SK-N-MC (cell line): Measurements from ENCODE around the gene PACS1.
"Not testable (repeated sequence)": the region's sequence is repeated elsewhere in the genome, so short reads cannot be mapped to it uniquely, and the experiment has no call there.

ENCODE experiments used
- DNase-seq: peaks from one replicate; pipeline ENCODE4 v3.0.0-alpha.2; 2011; ENCODE audit warnings: low read depth, low spot score
- H3K27ac ChIP-seq: fragments of 200-600 bp; sonication (generic); 2 replicates; pipeline ENCODE4 v1.5.1; 2016; ENCODE audit warnings: mixed run types
- H3K36me3 ChIP-seq: fragments of 200-600 bp; sonication (generic); 2 replicates; pipeline ENCODE4 v1.6.1; 2017; ENCODE audit warnings: antibody characterized with exemption, low read length, mixed read lengths; ENCODE audit not compliant: insufficient read depth
- H3K4me3 ChIP-seq: fragments of 200-600 bp; sonication (generic); 2 replicates; pipeline ENCODE4 v1.5.1; 2016
- H3K9ac ChIP-seq: fragments of 200-600 bp; sonication (generic); 2 replicates; pipeline ENCODE4 v1.8.0; 2017; ENCODE audit warnings: mixed run types, mixed read lengths; ENCODE audit not compliant: insufficient read length
- H3K9me3 ChIP-seq: fragments of 200-600 bp; sonication (generic); 2 replicates; pipeline ENCODE4 v1.6.1; 2017; ENCODE audit warnings: low read depth, mild to moderate bottlenecking, antibody characterized with exemption, low read length, moderate library complexity, mixed read lengths
- EZH2 ChIP-seq: fragments of 200-600 bp; sonication (generic); IDR thresholded peaks from one replicate; pipeline ENCODE4 v1.6.1; 2017; ENCODE audit warnings: antibody characterized with exemption
- FOXP2 ChIP-seq: optimal IDR thresholded peaks from 2 replicates; pipeline ENCODE3; 2011; ENCODE audit warnings: mild to moderate bottlenecking, moderate library complexity; ENCODE audit not compliant: insufficient read depth; ENCODE audit errors: extremely low read length, control extremely low read depth
- POLR2AphosphoS5 ChIP-seq: IDR thresholded peaks from 2 replicates; pipeline ENCODE4 v1.6.1; 2012; ENCODE audit warnings: mild to moderate bottlenecking, low read depth, low read length, borderline replicate concordance

PACS1 gene

GRCh38 chr11:66272596-66272995 is 202.5 kb downstream of the PACS1 start:
- TF ChIP-seq FOXP2, result no peak
- no peak for TF ChIP-seq POLR2AphosphoS5

GRCh38 chr11:66274219-66274618 is 204.1 kb downstream of the PACS1 start:
- peaks cover 36% of the 10 kb centered on the region for H3K36me3 ChIP-seq

More at GRCh38 chr11:66272596-66272995, 202.5 kb downstream of the PACS1 start:
- Histone ChIP-seq H3K27ac (no peak overlapping the region), H3K9me3 (no peaks in the 10 kb centered on the region), H3K4me3 (no peak overlapping the region), H3K9ac (no peak overlapping the region), H3K36me3 (peaks cover 36% of the 10 kb centered on the region)
- DNase-seq, result no peak

DNA sequence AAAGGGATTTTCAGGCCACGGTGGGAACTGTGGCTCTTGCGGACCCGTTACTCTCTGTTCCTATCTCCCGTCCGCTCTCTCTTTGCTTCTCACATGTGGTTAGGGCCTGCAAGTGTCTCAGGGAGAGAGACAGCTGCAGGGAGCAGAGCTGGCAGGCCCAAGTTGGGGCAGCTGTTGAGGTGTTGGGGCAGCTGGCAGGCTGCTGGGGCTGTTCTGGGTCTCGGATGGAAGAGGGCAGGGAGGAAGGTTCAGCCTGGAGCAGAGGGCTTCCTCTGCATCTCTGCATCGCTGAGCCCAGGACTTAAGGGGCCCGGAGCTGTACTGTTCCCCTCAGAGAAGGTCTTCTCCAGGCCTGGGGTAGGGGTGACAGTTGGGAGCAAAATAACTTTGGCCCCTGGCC is 205.3 kb downstream of the PACS1 start:
- Histone ChIP-seq H3K36me3 (peaks cover 36% of the 10 kb centered on the region), H3K9ac (no peak overlapping the region), H3K9me3 (no peaks in the 10 kb centered on the region), H3K4me3 (no peak overlapping the region), H3K27ac (no peak overlapping the region)
- TF ChIP-seq EZH2 (no peak), FOXP2 (no peak), POLR2AphosphoS5 (no peak)
- DNase-seq, result no peak

More at GRCh38 chr11:66274219-66274618, 204.1 kb downstream of the PACS1 start:
- DNase-seq, result no peak
- Histone ChIP-seq H3K27ac (no peak overlapping the region), H3K9me3 (no peaks in the 10 kb centered on the region), H3K4me3 (no peak overlapping the region), H3K9ac (no peak overlapping the region)
- TF ChIP-seq EZH2 (no peak), POLR2AphosphoS5 (no peak), FOXP2 (no peak)

DNA sequence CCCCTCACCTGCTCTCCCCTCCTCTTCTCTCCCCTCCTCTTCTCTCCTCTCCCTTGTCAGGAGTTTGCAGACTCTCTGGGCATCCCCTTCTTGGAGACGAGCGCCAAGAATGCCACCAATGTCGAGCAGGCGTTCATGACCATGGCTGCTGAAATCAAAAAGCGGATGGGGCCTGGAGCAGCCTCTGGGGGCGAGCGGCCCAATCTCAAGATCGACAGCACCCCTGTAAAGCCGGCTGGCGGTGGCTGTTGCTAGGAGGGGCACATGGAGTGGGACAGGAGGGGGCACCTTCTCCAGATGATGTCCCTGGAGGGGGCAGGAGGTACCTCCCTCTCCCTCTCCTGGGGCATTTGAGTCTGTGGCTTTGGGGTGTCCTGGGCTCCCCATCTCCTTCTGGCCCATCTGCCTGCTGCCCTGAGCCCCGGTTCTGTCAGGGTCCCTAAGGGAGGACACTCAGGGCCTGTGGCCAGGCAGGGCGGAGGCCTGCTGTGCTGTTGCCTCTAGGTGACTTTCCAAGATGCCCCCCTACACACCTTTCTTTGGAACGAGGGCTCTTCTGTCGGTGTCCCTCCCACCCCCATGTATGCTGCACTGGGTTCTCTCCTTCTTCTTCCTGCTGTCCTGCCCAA is 206.0 kb downstream of the PACS1 start:
- no peak for TF ChIP-seq EZH2
- TF ChIP-seq POLR2AphosphoS5, result no peak
- no peak for TF ChIP-seq FOXP2
- H3K27ac ChIP-seq, result no peak overlapping the region
- H3K36me3 ChIP-seq, result peaks cover 32% of the 10 kb centered on the region
- no peak for DNase-seq
- no peaks in the 10 kb centered on the region for H3K9me3 ChIP-seq
- H3K4me3 ChIP-seq, result no peak overlapping the region
- H3K9ac ChIP-seq, result no peak overlapping the region

GRCh38 chr11:66276619-66277018 is 206.5 kb downstream of the PACS1 start:
- not testable (repeated sequence) for H3K9me3 ChIP-seq, H3K4me3 ChIP-seq, H3K9ac ChIP-seq, H3K27ac ChIP-seq, DNase-seq
- H3K36me3 ChIP-seq, result peaks cover 31% of the 10 kb centered on the region

DNA sequence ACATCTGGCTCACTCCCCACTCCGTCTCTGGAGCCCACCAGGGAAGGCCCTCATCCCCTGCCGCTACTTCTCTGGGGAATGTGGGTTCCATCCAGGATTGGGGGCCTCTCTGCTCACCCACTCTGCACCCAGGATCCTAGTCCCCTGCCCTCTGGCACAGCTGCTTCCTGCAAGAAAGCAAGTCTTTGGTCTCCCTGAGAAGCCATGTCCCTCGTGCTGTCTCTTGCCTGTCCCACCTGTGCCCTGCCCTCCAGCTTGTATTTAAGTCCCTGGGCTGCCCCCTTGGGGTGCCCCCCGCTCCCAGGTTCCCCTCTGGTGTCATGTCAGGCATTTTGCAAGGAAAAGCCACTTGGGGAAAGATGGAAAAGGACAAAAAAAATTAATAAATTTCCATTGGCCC is 207.0 kb downstream of the PACS1 start:
- H3K9ac ChIP-seq, DNase-seq, H3K27ac ChIP-seq, H3K9me3 ChIP-seq, H3K4me3 ChIP-seq: not testable (repeated sequence)
- H3K36me3 ChIP-seq, result peaks cover 27% of the 10 kb centered on the region

- Histone ChIP-seq H3K4me3 (peak within 1 kb of the TSS; percentile 72), H3K27ac (no peak within 1 kb of the TSS), H3K9me3 (no peaks in the 10 kb centered on the region), H3K9ac (no peak within 1 kb of the TSS), H3K36me3 (peaks cover 20% of the 10 kb centered on the region; the same call in 1 of the 2 replicates)
- DNase-seq, result no peak
- TF ChIP-seq FOXP2 (no peak), POLR2AphosphoS5 (peak; percentile 34; the same call in 1 of the 2 replicates), EZH2 (no peak)
Measured at GRCh38 chr11:66277471-66278362, 207.6 kb downstream of the PACS1 start, which contains the start of gene CNIH2. Gene CNIH2, plus strand, starts transcription at chr11:66278175. Its CDS starts 282 bp downstream, at chr11:66278457.

DNA sequence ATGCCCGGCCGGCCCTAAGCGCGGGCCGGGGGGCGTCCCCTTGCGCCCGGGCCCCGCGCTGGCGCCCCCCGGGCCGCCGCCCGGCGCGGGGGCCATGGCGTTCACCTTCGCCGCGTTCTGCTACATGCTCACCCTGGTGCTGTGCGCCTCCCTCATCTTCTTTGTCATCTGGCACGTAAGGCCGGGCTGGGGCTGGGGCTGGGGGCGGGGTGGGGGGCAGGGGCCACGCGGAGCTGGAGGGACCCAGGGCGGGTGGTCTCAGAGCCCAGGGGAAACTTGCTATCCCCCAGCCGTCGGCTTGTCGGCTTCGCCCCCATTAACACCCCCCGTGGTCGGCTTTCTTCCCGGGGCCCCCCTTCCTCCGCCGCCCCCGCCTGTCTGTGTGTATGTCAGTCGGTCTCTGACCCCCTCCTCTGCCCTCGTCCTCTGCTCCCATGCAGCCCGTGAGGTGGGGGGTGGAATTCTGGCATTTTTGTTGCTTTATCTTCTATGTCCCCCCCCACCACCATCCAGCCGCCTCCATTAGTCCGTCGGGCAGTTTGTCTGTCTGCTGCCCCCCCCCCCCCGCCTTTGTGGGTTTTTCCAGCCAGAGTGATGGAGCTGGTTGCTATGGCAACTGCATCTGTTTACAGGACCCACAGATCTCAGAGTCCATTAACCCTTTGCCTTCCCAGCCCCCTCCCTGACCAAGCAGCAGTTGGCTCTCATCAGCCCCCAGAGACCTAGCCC is 208.5 kb downstream of the PACS1 start:
- H3K36me3 ChIP-seq, result peaks cover 12% of the 10 kb centered on the region; the same call in 1 of the 2 replicates
- DNase-seq, result no peak
- no peak overlapping the region for H3K9ac ChIP-seq
- no peak overlapping the region for H3K27ac ChIP-seq
- peak overlapping the region; percentile 72 for H3K4me3 ChIP-seq
- no peak for TF ChIP-seq POLR2AphosphoS5
- no peak for TF ChIP-seq EZH2
- TF ChIP-seq FOXP2, result no peak
- H3K9me3 ChIP-seq, result no peaks in the 10 kb centered on the region

DNA sequence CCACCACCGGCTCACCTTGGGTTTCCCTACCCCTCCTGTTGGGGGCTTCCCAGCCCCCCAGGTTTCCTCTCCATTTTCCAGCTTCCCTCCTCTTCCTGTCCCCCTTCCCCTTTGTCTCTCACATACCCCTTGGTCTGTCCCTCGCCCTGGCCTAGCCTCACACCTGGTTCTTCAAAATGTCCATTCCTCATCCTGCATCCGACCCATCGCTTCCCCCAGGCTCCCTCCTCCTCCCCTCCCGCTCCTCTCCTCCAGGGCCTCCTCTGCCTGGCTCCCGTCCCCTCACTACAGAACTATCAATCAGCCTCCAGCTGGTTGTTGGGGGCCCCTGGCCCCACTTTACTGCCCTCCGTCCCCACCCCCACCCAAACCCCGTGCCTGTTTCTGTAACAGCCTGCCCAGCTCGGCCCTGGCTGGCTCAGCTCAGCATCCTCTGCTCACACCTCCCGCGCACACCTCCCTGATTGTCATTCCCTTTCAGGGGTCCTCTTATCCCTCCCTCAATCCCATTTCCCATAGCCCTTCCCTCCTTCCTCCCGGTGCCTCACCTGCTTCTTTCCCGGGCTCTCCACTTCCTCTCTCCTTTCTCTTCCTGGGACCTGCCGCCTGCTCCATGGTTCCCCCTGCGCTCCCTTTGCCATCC is 209.1 kb downstream of the PACS1 start:
- peaks cover 6% of the 10 kb centered on the region; the same call in 1 of the 2 replicates for H3K36me3 ChIP-seq
- H3K4me3 ChIP-seq, result peak overlapping the region; percentile 72
- no peaks in the 10 kb centered on the region for H3K9me3 ChIP-seq
- no peak for TF ChIP-seq POLR2AphosphoS5
- no peak overlapping the region for H3K9ac ChIP-seq
- DNase-seq, result no peak
- no peak overlapping the region for H3K27ac ChIP-seq
